NCI-H2171 treated with DMSO at 0.1 percent for 48 hours (cell line): ENCODE measurements around the gene RGSL1.
A peak's percentile ranks its signal among the peaks of the same experiment; 100 is the strongest.

Source experiments
- DNase-seq: peaks from one replicate; lab custom pipeline; 2025; lab: John Stamatoyannopoulos, UW

Gene RGSL1

GRCh38 chr1:182450087-182450486 is at the start of gene RGSL1:
Gene RGSL1, plus strand, starts transcription at chr1:182450146. Its CDS starts 20 bp downstream, at chr1:182450166.
- DNase-seq: no peak

- DNase-seq: no peak
Measured at GRCh38 chr1:182400567-182400966, 49.4 kb upstream of the RGSL1 start, which contains the start of gene TEDDM1. Gene TEDDM1, minus strand, starts transcription at chr1:182400667. Its CDS starts 182 bp downstream, at chr1:182400485.

- peak; percentile 6 for DNase-seq
Measured at GRCh38 chr1:182404781-182405180, 45.2 kb upstream of the RGSL1 start.

- DNase-seq: no peak
Measured at GRCh38 chr1:182405578-182405977, 44.4 kb upstream of the RGSL1 start.

GRCh38 chr1:182406012-182406411 is 43.9 kb upstream of the RGSL1 start:
- no peak for DNase-seq

GRCh38 chr1:182407724-182408123 is 42.2 kb upstream of the RGSL1 start:
- no peak for DNase-seq

- DNase-seq: no peak
Measured at GRCh38 chr1:182408435-182409075, 41.4 kb upstream of the RGSL1 start.

- DNase-seq: no peak
Measured at GRCh38 chr1:182410138-182410537, 39.8 kb upstream of the RGSL1 start.

- DNase-seq: no peak
Measured at GRCh38 chr1:182410620-182411273, 39.2 kb upstream of the RGSL1 start.

- DNase-seq: no peak
Measured at GRCh38 chr1:182413486-182413885, 36.5 kb upstream of the RGSL1 start.

GRCh38 chr1:182413969-182414368 is 36.0 kb upstream of the RGSL1 start:
- DNase-seq: no peak

- DNase-seq: no peak
Measured at GRCh38 chr1:182415789-182416188, 34.2 kb upstream of the RGSL1 start.

GRCh38 chr1:182426442-182427430 is 23.2 kb upstream of the RGSL1 start:
- no peak for DNase-seq

- DNase-seq: no peak
Measured at GRCh38 chr1:182428043-182428442, 21.9 kb upstream of the RGSL1 start.

GRCh38 chr1:182430263-182431068 is 19.5 kb upstream of the RGSL1 start:
- no peak for DNase-seq

- no peak for DNase-seq
Measured at GRCh38 chr1:182431278-182431677, 18.7 kb upstream of the RGSL1 start.

- DNase-seq: no peak
Measured at GRCh38 chr1:182433580-182433979, 16.4 kb upstream of the RGSL1 start.

- DNase-seq: no peak
Measured at GRCh38 chr1:182438326-182438725, 11.6 kb upstream of the RGSL1 start.

- DNase-seq: no peak
Measured at GRCh38 chr1:182441719-182442118, 8.2 kb upstream of the RGSL1 start.

GRCh38 chr1:182442333-182442732 is 7.6 kb upstream of the RGSL1 start:
- DNase-seq: no peak

- no peak for DNase-seq
Measured at GRCh38 chr1:182444497-182444896, 5.4 kb upstream of the RGSL1 start.
